GM11168 (cell line): ENCODE data around the gene OSTF1.

ENCODE experiments used
- in situ Hi-C: fragments of 300-500 bp; cut with MboI; formaldehyde crosslinking; loops from one replicate; pipeline ENCODE4 v1.12.0; 2022; ENCODE audit warnings: low sequenced_read_pairs; ENCODE audit not compliant: unreplicated experiment

Gene OSTF1, protein sequence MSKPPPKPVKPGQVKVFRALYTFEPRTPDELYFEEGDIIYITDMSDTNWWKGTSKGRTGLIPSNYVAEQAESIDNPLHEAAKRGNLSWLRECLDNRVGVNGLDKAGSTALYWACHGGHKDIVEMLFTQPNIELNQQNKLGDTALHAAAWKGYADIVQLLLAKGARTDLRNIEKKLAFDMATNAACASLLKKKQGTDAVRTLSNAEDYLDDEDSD

DNA sequence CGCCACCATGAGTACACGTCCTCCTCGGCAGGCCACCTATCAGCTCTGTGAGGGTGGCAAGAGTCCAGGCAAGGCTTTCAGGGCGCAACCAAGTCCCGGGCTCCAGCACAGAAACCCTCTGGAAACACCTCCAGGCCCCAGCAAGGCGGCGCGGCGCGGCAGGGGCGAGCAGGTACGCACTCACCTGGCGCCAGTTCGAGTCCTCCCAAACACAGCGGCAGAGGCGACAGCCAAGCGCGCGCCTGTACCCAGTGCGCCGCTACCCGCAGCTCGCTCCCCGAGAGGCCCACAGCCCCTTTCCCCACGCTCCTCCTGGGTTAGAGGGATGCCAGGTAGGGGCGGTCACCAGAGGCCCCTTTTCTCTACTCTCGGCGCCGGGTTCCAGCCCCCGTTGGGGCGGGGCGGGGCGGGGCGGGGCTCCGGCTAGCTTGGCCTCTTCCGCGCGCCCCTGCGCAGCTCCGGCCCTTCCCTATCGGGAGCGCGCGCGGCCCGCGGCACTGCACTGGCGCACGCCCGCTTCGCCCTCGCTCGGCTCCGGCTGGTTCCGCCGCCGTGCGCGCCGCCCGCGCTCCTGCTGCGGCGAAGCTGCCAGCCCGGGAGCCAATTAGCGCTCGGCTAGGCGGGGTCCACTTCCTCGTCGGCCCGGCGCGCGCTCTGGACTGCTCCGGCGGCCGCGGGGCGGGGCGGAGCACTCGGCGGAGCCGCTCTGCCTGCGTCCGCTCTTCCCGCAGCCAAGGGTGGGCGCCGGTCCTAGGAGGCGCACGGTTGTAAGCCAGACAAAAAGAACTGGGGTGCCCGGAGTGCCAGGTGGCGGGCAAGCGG lies at the start of gene OSTF1, which contains the start of gene NMRK1:
Gene OSTF1, plus strand, starts transcription at position 691 of the 822 bp plus-strand sequence. CDS start 179 bp downstream, outside the sequence.
Gene NMRK1, minus strand, starts transcription at position 332 of the 822 bp plus-strand sequence. CDS start 5,040 bp downstream, outside the sequence.
- in situ Hi-C loops: no loop called here

DNA sequence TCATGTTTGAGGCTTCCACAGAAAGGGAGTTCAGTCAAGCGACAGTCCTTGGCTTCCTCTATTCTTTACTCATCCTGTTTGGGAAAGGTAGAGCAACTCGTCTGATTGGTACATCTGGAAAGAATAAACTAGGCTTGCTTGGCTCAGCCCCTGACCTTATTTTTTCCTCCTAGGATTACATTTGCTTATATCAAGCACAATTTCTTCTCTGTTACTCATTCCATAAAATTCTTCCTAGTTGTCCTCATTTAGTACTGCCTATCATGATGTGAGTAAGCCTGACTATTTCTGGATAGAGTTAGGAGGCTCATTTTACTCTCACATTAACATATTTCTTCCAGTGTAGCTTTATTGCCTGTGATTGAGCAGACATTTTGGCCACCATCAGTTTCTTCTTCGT lies 49.3 kb upstream of the OSTF1 start:
- in situ Hi-C loops: no loop called here

DNA sequence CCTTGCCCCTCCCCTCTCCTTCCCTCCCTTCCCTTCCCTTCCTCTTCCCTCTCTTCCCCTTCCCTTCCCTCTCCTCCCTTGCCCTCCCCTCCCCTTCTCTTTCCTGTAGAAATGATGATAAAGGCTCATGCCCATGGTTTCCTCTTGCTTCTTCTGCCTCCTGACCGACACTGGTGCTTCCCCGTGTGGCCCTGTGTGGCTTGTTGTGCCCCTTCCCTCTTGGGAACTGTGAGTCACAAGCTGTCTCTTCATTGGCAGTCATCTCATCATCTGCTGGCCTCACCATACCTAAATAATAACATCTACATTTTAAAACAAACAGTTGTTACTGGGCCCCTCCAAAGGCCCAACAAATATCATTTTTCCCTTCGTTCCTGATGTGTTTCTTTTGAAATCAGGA lies 48.5 kb upstream of the OSTF1 start:
- in situ Hi-C loops: no loop called here

DNA sequence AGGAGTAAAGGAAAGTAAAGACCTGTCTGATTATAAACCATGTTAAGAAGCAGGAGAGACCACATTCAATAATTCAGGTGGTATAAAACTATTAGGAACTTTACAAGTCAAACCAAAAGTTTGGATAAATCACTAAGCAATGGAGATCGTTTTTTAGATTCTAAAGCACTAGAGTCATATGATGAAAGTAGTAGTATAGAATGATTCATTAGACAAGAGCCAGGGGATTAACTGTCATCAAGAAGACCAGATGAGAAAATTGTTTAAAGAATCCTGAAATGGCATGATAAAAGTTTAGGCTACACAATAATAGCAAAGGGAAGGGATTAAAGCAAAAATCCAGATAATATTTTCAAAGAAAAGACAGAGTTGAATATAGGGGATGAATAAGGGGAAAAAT lies 47.3 kb upstream of the OSTF1 start:
- in situ Hi-C loops: no loop called here

DNA sequence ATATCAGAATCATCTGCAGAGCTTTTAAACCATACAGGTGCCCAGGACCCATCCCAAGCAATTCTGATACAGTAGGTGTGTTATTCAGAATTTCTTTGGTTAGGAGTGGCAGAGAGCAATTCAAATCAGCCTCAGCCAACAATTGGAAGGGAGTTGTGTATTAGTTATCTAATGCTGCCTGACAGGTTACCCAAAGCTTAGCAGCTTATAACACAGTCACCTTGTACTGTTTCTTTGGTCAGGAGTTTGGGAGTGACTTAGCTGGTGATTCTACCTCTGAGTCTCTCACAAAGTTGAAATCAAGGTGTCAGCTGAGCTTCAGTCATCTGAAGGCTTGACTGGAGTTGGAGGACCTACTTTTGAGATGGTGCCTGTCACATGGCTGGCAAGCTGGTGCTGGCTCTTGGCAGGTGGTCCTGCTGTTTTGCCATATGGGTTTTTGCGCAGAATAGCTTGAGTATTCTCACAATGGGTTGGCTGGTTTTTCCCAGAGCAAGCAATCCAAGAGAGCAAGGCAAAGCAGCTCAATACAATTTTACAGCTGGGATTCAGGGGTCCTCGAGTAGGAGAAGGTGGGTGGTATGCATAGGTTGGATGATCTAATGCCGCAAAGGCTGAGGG lies 41.5 kb upstream of the OSTF1 start:
- in situ Hi-C loops: no loop called here

DNA sequence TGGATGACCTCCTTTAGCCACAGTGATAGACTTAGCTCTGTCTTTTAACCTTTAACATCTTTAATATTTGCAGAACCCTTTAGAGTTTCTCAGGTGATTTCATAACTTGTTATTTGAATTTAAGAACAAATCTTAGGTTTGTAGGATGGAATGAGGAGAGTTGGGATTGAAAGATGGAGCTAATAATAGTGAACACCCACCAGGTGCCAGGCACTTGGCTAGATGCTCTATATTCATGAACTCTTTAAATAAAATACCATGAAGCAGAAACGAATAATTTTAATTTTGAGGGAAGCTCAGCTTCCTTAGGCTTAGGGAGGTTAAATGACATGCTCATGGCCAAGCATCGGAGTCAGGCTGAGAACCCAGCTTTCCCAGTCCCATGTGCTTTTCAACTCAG lies 40.8 kb upstream of the OSTF1 start:
- in situ Hi-C loops: no loop called here

DNA sequence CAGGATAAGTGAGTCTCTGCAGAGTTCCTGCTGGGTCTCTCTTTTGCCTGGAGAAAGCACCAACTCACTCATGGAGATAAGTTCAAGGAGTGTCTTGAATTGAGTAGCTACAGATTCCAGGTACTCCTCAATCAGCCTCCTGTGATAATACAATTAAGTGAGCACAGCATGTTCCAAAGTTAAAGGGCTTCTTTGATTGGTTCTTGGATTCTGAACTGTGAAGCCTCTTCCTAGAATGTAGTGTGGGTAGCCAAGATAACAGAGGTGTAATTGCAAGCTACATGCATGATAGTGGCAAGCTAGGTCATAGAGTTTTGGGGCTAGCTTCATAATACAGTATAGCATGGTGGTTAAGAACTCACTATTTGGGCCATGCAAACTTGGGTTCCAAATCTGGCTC lies 37.0 kb upstream of the OSTF1 start:
- in situ Hi-C loops: no loop called here

DNA sequence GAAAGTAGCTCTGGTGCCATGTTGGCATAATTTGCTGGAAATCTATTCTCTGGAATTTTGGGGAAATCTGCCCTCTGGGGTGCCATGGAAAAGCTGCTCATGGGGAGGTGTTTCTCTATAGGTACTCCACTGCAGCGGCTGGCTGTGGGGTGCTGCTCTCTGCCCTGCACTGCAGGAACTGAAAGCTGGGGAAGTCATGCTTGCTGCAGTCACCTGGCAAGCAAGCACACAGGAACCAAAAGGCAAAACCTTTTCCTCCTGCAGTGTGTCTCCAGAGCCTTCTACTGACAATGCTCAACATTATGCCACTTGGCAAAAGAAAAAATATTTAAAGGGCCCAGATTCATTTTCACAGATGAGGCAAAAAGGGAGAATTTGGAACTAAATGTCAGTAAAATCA lies 34.4 kb upstream of the OSTF1 start:
- in situ Hi-C loops: no loop called here

DNA sequence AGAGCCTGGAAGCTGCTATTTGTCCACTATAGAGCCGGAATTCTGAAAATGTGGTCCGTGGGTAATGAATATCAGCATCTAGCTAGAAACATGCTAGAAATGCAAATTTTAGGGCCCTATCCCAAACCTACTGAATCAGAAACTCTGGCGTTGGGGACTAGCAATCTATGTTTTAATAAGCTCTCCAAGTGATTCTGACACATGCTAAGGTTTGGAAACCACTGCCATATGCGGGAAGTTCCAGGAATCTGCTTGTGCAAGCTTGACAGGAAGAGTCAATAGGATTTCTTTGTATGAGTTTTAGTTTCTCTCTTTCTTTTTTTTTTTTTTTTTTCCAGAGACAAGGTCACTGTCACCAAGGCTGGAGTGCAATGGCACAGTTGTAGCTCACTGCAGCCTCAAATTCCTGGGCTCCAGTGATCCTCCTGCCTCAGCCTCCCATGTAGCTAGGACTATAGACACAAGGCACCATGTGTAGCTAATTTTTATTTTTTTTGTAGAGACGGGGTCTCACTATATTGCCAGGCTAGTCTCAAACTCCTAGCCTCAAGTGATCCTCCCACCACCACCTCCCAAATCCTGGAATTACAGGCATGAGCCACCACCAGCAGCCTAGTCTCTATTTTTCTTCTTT lies 33.8 kb upstream of the OSTF1 start:
- in situ Hi-C loops: no loop called here

DNA sequence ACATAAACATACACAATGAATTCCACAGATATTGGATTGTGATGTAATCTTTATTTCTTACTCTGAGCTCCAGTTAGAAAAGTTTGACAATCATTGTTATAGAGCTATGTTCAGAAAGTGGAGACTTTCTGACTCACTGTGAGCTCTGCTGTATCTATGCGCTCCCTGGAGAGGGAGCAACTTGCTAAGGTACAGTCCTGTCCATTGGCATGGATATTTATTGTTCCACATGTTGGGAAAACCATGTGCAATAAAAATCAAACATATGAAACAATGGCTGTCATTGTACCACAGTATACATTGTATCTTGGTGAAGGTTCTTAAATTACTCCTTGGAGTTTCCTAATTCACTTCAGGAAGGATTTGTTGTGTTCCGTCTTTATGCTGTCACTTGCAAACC lies 27.1 kb upstream of the OSTF1 start:
- in situ Hi-C loops: no loop called here

DNA sequence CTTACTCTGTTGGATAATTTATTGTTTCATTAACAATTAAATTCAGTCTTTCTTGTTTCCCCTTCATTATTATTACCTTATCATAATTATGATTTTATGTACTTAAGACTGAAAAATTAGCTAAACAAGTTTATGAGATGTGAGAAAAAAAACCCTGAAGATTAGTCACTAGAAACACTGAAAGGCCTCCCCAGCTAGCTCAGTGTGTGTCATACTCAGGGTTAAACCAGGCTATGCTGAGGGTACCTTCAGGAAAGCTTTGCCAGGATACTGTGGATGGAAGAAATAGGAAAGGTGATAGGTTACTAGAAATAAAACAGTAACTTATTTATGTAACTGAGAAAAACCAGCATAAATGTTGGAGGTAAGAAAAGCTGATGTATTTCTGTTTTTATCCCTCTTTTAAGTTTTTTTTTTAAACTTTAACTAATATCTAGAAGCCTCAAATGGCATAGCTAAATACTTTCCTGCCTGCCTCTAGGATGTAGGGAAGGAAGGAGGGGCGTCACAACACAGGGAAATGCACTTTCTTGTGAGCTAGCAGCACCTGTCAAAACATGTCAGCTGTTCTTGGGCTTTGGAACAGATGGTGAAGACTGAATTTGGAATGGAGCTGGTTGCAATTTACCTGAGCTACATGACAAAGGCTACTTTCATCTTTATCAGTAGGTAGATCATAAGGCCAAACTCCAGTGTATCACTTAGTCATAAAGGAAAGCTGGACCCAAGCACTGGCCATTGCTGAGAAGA lies 24.6 kb upstream of the OSTF1 start:
- in situ Hi-C loops: no loop called here

DNA sequence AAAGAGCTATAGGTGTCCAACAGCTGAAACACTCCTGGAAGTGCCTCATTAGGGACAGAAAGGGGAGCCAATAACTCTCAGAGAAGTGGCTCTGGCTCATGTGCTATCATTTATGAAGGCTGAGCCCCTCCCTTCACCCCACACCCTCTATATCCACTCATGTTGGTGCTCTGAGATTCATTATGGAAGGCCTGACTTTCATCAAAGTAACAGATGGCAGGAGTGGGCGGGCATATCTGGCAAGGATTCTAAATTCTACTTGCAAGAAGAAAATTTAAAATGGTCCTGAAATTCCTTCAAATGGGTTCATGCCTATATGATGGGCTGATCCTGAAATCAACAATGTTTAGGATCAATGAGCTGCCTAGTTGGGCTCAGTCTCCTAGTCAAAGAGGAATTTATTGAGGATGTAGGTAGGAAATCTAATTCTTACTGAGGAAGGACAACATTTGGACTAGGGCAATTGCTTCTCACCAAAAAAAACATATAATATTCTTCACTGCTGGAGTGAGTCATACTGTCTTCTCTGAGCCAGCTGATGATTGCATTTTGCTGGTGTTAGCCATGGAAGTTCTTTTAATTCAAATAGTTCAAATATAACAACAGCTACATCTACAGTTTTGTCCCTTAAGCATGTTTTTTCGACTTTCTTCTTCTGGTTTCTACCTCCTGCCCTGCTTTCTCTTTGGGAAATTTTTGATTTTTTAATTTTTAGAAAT lies 23.8 kb upstream of the OSTF1 start:
- in situ Hi-C loops: no loop called here

DNA sequence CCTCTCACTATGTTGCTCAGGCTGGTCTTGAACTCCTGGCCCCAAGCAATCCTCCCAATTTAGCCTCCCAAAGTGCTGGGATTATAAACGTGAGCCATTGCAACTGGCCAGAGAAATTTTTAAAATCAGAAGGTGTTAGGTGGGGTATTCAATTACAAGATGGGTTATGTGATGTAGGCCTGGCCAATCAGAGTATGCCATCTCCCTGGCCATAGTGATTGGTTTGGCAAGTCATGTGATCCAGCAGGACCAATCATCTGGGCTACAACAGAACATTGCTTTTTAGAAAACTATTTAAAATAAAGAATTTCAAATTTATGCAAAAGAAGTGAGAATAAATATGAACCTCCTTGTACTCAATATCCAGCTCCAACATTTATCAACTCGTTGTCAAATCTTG lies 22.8 kb upstream of the OSTF1 start:
- in situ Hi-C loops: no loop called here

DNA sequence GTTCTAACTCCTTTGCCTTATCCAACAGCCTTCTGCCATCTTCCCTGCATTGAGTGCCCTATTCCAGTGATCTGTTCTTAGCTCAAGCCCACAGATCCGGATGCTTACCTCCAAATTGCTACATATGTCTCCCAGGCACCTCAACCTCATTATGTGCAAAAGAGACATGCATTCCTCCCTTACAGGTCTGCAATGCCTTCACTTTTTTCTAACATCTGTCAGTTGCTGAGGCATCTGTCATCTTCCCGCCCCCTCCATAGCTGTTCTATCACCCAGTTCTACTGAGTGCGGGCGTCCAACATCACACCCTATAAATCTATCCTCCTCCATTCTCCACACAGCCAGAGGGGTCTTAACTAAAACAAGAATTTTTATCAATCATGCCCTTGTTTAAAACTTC lies 20.4 kb upstream of the OSTF1 start:
- in situ Hi-C loops: no loop called here

DNA sequence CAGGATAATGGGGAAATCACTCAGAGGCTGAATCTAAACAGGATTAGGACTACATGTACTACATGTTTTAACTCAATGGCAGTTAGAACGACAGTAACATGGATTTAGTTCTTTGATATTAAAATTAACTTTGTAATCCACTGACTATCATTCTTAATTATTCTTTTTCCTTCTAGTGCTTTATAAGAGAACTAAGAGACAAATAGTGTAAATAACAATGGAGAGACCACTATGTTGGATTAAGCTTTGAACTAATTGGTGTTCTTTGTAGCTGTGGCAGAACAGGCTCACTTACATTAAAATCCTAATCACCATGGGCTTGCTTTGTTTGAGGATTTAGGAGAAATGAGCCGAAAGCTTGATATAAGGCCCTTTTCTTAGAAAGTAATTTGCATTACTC lies 19.1 kb upstream of the OSTF1 start:
- in situ Hi-C loops: no loop called here

DNA sequence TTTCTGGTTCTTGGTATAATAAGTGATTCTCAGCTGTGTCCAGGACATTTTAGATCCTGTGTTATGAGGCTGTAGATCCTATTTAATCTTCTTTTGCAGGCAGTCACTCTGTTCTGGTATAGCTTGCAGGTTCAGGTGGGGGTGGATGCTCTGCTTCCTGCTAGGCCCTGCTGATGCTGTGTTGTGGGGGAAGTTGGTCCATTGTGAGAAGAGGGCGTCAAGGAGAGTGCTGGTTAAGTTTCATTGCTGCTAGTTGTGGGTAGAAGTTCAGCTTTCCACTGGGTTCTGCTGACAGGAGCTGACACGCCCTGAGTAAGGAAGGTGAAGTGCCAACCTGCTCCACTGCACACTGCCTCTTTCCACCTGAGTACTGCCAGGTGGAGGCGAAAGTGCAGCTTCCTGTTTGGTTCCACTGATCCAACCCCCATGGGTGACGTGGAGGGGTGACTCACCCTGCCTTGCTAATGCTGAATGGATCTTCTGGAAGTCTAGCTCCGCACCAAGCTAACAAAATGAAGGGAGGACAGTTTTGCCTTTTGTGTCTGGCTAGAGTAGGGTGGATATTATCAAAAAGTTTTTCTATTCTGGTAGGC lies 16.7 kb upstream of the OSTF1 start:
- in situ Hi-C loops: no loop called here

DNA sequence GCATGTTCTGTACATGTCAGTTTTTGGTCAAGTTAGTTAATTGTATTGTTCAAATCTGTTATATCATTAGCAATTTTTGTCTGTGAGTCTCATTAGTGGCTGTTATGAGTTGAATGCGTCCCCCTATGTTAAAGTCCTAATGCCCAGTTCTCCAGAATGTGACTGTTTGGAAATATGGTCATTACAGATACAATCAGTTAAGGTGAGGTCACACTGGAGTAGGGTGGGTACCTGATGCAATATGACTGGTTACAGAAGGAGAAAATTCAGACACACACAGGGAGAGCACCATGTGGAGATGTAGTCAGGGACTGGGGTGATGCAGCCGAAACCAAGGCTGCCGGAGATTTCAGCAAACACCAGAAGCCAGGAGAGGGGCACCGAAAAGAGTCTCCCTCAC lies 15.4 kb upstream of the OSTF1 start:
- in situ Hi-C loops: no loop called here

DNA sequence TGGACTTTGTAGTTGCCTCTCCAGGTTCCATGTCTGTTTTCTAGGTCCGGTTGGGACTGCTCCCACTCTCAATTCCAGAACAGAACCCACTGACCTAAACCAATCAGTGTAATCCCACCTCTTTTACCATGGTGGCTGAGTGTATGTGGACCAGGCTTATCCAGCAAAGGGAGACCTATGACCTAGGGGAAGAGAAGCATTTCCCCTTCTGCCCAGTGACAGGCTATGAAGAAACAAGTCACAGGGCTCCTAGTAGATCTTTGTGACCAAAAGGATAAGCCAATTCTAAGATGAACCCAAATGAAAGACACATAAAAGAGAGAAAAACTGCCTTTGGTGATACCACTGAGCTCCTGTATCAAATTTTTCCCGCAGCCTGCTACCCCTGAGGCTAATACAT lies 6.7 kb upstream of the OSTF1 start:
- in situ Hi-C loops: no loop called here
